GM10248 (cell line): ENCODE results near the gene ITGA11.

Experiments used
- CTCF ChIA-PET: fragments of 300-600 bp; sonication (Branson Sonifier 250); formaldehyde crosslinking; extraction: SDS; loops from one replicate; lab custom pipeline; 2021; ENCODE audit warnings: antibody characterized with exemption; lab: Yijun Ruan, JAX
- POLR2A ChIA-PET: fragments of 350-650 bp; sonication (Branson Sonifier 250); formaldehyde crosslinking; extraction: SDS; loops from one replicate; lab custom pipeline; 2020; ENCODE audit warnings: antibody characterized with exemption; lab: Yijun Ruan, JAX
- DNase-seq: peaks from one replicate; pipeline ENCODE4 v3.0.0; 2012; ENCODE audit errors: extremely low spot score
- TF ChIP-seq, protein P1 (sequence below): IDR thresholded peaks from 2 replicates; pipeline ENCODE4 v1.5.1; 2012; ENCODE audit warnings: mild to moderate bottlenecking, low read depth; ENCODE audit errors: extremely low read depth, missing control alignments, control extremely low read depth

Gene ITGA11

DNA sequence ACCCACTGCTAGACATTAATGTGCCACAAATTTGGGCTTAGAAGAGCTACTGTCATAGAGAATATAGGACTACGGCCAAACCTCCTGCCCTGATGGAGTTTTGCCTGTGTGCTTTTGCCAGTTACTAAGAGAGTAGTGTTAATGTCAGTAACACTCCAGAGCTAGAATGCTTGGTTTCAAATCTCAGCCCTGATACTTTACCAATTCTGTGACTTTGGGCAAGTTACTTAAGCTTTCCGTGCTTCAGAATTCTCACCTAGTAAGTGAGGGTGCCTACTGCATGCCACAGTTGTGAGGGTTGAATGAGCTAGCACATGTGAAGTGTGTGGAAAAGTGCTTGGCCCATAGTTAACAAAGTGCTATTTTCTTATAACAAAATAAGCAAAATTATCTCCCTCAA is 10.9 kb upstream of the ITGA11 start:
- ChIA-PET CTCF (interaction anchor here (3.1 kb wide), 1 partner anchor 8 kb away, joined by 11 read pairs; no protein-coding TSS in a partner anchor), POLR2A (no interaction called here)
- DNase-seq, result no peak
- TF ChIP-seq, protein P1, sequence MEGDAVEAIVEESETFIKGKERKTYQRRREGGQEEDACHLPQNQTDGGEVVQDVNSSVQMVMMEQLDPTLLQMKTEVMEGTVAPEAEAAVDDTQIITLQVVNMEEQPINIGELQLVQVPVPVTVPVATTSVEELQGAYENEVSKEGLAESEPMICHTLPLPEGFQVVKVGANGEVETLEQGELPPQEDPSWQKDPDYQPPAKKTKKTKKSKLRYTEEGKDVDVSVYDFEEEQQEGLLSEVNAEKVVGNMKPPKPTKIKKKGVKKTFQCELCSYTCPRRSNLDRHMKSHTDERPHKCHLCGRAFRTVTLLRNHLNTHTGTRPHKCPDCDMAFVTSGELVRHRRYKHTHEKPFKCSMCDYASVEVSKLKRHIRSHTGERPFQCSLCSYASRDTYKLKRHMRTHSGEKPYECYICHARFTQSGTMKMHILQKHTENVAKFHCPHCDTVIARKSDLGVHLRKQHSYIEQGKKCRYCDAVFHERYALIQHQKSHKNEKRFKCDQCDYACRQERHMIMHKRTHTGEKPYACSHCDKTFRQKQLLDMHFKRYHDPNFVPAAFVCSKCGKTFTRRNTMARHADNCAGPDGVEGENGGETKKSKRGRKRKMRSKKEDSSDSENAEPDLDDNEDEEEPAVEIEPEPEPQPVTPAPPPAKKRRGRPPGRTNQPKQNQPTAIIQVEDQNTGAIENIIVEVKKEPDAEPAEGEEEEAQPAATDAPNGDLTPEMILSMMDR, result no peak

DNA sequence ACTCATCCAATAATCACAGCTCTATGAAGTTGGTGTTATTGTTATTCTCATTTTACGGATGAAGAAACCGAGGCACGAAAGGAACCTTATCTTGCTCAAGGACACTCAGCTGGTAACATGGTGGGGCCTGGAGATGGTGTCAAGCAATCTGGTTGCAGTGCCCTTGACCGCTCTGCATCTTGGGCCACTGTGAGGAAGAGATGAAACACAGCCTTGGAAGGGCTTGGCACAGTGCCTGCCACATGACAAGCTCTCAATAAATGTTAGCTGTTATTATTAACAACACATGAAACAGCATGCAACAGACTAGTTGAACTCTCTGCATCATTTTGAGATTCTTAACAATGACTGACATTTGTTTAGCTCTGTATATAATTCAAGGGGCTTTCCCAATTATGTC is 10.1 kb upstream of the ITGA11 start:
- CTCF ChIA-PET, result interaction anchor here (1.2 to 3.1 kb wide), 2 partner anchors 9 to 136 kb away, joined by 4 to 11 read pairs; no protein-coding TSS in a partner anchor
- POLR2A ChIA-PET, result no interaction called here
- DNase-seq, result no peak
- TF ChIP-seq, protein P1, result no peak

GRCh38 chr15:68441045-68441743 is 9.2 kb upstream of the ITGA11 start:
- CTCF ChIA-PET, result interaction anchor here (1.2 to 3.1 kb wide), 2 partner anchors 10 to 135 kb away, joined by 4 to 11 read pairs; no protein-coding TSS in a partner anchor
- no peak for DNase-seq
- POLR2A ChIA-PET, result no interaction called here
- TF ChIP-seq, protein P1, result no peak

GRCh38 chr15:68440136-68440535 is 8.2 kb upstream of the ITGA11 start:
- ChIA-PET POLR2A (no interaction called here), CTCF (interaction anchor here (0.9 to 3.1 kb wide), 2 partner anchors 10 to 11 kb away, joined by 3 to 11 read pairs; no protein-coding TSS in a partner anchor)
- no peak for DNase-seq
- TF ChIP-seq, protein P1, result no peak

DNA sequence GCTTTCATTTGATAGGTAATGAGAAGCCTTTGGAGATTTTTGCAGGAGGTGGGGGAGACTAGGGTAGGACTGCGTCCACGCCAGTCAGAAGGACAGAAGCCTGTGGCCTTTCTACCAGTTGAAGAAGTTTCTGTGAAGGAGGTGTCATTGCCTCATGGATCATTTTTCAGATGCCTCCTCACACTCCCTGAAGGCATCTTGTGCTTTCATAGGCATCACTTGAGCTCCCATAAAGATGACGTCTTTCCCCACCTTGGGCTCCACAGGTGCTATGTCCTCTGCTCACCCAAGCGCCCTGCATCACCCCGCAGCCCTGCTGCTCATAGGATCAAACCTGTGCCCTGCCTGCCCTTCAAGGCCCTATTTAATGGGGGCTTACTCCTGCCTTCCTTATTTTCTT is 7.5 kb upstream of the ITGA11 start:
- no peak for DNase-seq
- TF ChIP-seq, protein P1, result no peak
- ChIA-PET POLR2A (no interaction called here), CTCF (no interaction called here)

GRCh38 chr15:68436680-68437079 is 4.7 kb upstream of the ITGA11 start:
- TF ChIP-seq, protein P1, result no peak
- no peak for DNase-seq
- POLR2A ChIA-PET, result no interaction called here
- CTCF ChIA-PET, result interaction anchor here (0.9 kb wide), 1 partner anchor 14 kb away, joined by 3 read pairs; no protein-coding TSS in a partner anchor
